Fibroblast of mammary gland (primary cell): Measurements from ENCODE around the gene LUM.

Experiments used
- DNase-seq: peaks from one replicate; pipeline ENCODE4 v3.0.0-alpha.2; 2010; ENCODE audit warnings: low read depth
- H3K4me3 ChIP-seq: 2 replicates; pipeline ENCODE4 v1.5.1; 2011; ENCODE audit warnings: low read depth, mild to moderate bottlenecking, low read length, moderate library complexity; ENCODE audit not compliant: control insufficient read depth
- CTCF ChIP-seq: conservative IDR thresholded peaks from 2 replicates; pipeline ENCODE4 v1.5.1; 2011; ENCODE audit warnings: low read depth, low read length, inconsistent platforms; ENCODE audit not compliant: control insufficient read depth, insufficient read depth

The LUM gene

DNA sequence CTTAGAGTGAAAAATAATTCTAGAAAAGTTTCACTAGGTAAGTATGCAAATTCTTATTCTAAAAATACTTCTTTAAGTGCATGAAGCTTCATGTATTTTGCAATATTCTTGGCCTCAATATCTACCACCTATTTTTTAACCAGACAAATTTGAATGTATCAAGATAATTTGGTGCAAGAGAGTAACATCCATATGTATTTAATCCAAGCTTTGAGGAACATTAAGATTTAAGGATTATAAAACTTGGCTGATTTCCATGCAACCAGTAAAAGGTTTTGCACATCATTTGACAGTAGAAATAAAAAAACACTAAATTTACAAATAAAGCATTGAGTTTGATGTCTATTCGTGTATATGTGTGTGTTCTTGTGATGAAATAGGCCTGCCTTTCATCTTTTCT lies 7.7 kb downstream of the LUM start:
- H3K4me3 ChIP-seq = no peak overlapping the region
- no peak for TF ChIP-seq CTCF
- DNase-seq = no peak

DNA sequence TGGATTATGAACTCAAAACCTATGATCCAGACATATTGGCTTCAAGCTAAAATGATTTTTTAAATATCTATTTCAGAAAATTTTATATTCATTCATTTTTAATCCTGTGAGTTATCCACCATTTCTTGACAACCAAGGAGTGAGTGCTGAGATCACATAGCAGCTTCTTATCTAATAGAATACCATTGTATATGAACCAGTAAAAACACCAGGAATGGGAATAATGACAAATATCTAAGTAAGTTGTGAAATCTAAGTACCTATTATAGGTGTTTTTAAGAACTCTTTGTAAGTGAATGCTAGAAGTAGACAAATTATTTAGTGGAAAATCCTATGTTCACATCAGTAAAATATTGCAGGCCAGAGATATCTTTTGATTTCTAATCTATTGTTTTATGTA lies 8.2 kb downstream of the LUM start:
- no peak for TF ChIP-seq CTCF
- H3K4me3 ChIP-seq = no peak overlapping the region
- DNase-seq = no peak

DNA sequence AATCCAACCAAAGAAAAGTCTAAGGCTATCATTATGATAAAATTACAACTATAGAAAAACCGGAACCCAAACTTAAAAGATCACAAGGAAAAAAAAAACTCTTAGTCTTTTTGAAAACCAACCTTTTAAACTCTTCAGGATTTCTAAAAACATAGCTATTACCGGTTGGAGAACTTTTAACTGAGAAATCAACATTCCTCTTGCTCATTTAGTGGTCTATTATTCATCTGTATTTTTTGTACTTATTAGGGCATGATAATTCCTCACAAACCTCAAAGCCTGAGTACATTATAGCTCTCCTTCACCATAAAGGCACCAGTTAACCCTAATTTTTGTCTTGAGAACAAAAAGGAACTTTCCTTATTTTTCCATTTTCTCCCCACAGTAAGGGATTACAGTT lies 10.4 kb downstream of the LUM start:
- peak; percentile 34 for DNase-seq
- no peak for TF ChIP-seq CTCF
- no peak overlapping the region for H3K4me3 ChIP-seq

DNA sequence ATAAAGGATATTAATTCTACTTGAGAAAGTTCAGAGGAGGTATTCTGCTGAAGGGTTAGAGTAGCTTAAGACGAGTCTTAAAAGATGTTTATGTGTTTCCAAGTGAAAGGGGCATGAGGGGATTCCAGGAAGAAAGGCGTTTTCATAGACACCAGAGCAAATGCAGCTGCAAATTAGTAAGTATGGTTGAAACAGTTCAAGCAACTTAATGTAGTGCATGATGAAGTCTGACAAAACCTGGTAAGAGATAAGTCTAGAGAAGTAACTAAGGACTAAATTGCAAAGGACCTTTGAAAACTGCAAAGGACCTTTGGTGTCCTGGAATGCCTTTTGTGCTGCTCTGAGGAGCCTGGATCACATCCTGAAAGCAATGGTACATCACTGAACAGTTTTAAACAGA lies 11.5 kb downstream of the LUM start:
- no peak overlapping the region for H3K4me3 ChIP-seq
- no peak for TF ChIP-seq CTCF
- DNase-seq = no peak

DNA sequence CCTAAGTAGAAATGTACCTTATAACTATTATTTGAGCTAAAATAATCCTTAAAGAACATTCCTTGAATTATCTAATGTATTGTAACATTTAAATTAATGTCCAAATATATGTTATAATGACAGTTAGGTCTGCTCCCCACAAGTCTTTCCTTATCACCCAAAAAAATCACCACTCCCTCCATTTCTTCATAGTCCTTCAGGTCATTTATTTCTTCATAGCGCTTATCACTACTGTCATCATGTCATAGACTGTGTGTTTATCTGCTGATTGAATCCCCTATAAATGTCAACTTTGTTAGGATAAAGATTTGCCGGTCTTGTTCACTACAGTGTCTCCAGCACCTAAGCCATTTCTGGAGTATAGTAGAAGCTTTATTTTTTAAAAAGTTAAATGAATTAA lies 12.0 kb downstream of the LUM start:
- DNase-seq = no peak
- no peak overlapping the region for H3K4me3 ChIP-seq
- TF ChIP-seq CTCF = no peak

DNA sequence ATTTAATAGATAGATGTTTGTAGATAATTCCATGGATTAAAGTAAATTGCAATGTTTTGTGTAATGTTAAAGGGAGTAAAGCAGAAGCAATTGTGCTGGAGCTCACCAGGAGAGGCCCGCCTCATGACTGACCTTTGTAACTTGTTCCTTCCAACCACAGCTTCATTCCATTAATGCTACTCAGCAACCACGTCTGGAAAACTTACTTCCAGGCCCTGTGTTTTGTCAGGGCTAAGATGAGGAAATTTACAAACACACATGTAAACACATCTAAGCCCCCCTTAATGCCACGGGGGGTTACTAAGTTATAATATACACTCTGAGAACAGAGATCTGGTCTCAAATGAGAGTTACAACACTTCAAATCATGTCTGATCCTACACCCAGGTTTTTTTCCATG lies 12.4 kb downstream of the LUM start:
- H3K4me3 ChIP-seq = no peak overlapping the region
- DNase-seq = peak; percentile 93
- no peak for TF ChIP-seq CTCF

- no peak overlapping the region for H3K4me3 ChIP-seq
- no peak for DNase-seq
- TF ChIP-seq CTCF = no peak
These were observed 12.8 kb downstream of the LUM start for GRCh38 chr12:91098461-91098860.
